GM20431 (cell line): ENCODE data around the gene RPS2.

ENCODE experiments used
- in situ Hi-C: fragments of 300-500 bp; cut with MseI, MboI; formaldehyde crosslinking; loops from one replicate; pipeline ENCODE4 v1.15.0; 2020; ENCODE audit warnings: low sequenced_read_pairs; ENCODE audit not compliant: unreplicated experiment

RPS2 gene

GRCh38 chr16:1946495-1947368 lies 17.9 kb downstream of the RPS2 start:
- in situ Hi-C loops = no loop called here

- in situ Hi-C loops = no loop called here
Measured at GRCh38 chr16:1945559-1946391, 18.9 kb downstream of the RPS2 start.

- in situ Hi-C loops = no loop called here
Measured at GRCh38 chr16:1944612-1945199, 19.9 kb downstream of the RPS2 start.

GRCh38 chr16:1942810-1943726 lies 21.6 kb downstream of the RPS2 start, which contains the start of gene MSRB1:
Gene MSRB1, minus strand, starts transcription at chr16:1943199. Its CDS starts 43 bp downstream, at chr16:1943156.
- in situ Hi-C loops = no loop called here

GRCh38 chr16:1942047-1942809 lies 22.4 kb downstream of the RPS2 start:
- in situ Hi-C loops = no loop called here

- in situ Hi-C loops = no loop called here
Measured at GRCh38 chr16:1941162-1942046, 23.2 kb downstream of the RPS2 start.

- in situ Hi-C loops = no loop called here
Measured at GRCh38 chr16:1940273-1941161, 24.1 kb downstream of the RPS2 start.

GRCh38 chr16:1939833-1940232 lies 24.8 kb downstream of the RPS2 start:
- in situ Hi-C loops = loop anchor here (10.0 kb wide), 1 partner anchor 75 kb away; no protein-coding TSS in a partner anchor

- in situ Hi-C loops = loop anchor here (10.0 kb wide), 1 partner anchor 74 kb away; no protein-coding TSS in a partner anchor
Measured at GRCh38 chr16:1938910-1939309, 25.7 kb downstream of the RPS2 start.

- in situ Hi-C loops = loop anchor here (10.0 kb wide), 1 partner anchor 74 kb away; no protein-coding TSS in a partner anchor
Measured at GRCh38 chr16:1938316-1938715, 26.3 kb downstream of the RPS2 start.

GRCh38 chr16:1936945-1937479 lies 27.6 kb downstream of the RPS2 start:
- in situ Hi-C loops = loop anchor here (10.0 kb wide), 1 partner anchor 72 kb away; no protein-coding TSS in a partner anchor

- in situ Hi-C loops = loop anchor here (10.0 kb wide), 1 partner anchor 68 kb away; no protein-coding TSS in a partner anchor
Measured at GRCh38 chr16:1933097-1933661, 31.4 kb downstream of the RPS2 start.

GRCh38 chr16:1932050-1933028 lies 32.3 kb downstream of the RPS2 start:
- in situ Hi-C loops = loop anchor here (10.0 kb wide), 1 partner anchor 68 kb away; no protein-coding TSS in a partner anchor

GRCh38 chr16:1930338-1930720 lies 34.3 kb downstream of the RPS2 start:
- in situ Hi-C loops = loop anchor here (10.0 kb wide), 1 partner anchor 66 kb away; no protein-coding TSS in a partner anchor
